IMR-90 (cell line): ENCODE measurements around the gene DERL3. TPM values are rescaled to one million over a fixed set of nuclear protein-coding genes. Genes with fewer than 3 reads are reported as not detected.

Experiments
- ATAC-seq: fragments of 200-7000 bp; cut with Tn5 transposase; 2 replicates; pipeline ENCODE4 v1.9.1; 2020; ENCODE audit warnings: low read depth, mild to moderate bottlenecking, moderate library complexity
- BruUV-seq: library from RNA; stranded (reverse); fragments of 400-500 nt; replicated peaks from 2 replicates; lab custom pipeline; 2021; lab: Mats Ljungman, UMichigan
- CTCF ChIA-PET: fragments of 300-600 bp; formaldehyde crosslinking; extraction: SDS; loops from one replicate; lab custom pipeline; 2021; ENCODE audit warnings: antibody characterized with exemption; lab: Yijun Ruan, JAX
- POLR2A ChIA-PET: fragments of 300-600 bp; sonication (Branson Sonifier 250); formaldehyde crosslinking; loops from one replicate; lab custom pipeline; 2022; ENCODE audit warnings: antibody characterized with exemption; ENCODE audit not compliant: unreplicated experiment; lab: Charles Lee
- DNase-seq: peaks from one replicate; pipeline ENCODE4 v3.0.0; 2013
- H2AFZ ChIP-seq: replicated peaks from 2 replicates; pipeline ENCODE3; 2013; ENCODE audit warnings: low read length, mild to moderate bottlenecking; ENCODE audit not compliant: poor library complexity
- H2AK5ac ChIP-seq: 2 replicates; pipeline ENCODE4 v1.6.1; 2013; ENCODE audit warnings: low read depth, low read length, inconsistent platforms
- H2AK9ac ChIP-seq: replicated peaks from 2 replicates; pipeline ENCODE3; 2013; ENCODE audit warnings: mild to moderate bottlenecking, low read depth, low read length, moderate library complexity; ENCODE audit not compliant: poor library complexity
- H2BK120ac ChIP-seq: 2 replicates; pipeline ENCODE4 v1.6.1; 2013; ENCODE audit warnings: low read depth, low read length, inconsistent platforms
- H2BK15ac ChIP-seq: 3 replicates; pipeline ENCODE4 v1.6.1; 2013; ENCODE audit warnings: low read depth, low read length, inconsistent platforms
- H2BK20ac ChIP-seq: 2 replicates; pipeline ENCODE4 v1.6.1; 2013; ENCODE audit warnings: low read depth, mild to moderate bottlenecking, inconsistent platforms, low read length, moderate library complexity
- H2BK5ac ChIP-seq: 2 replicates; pipeline ENCODE4 v1.6.1; 2013; ENCODE audit warnings: mild to moderate bottlenecking, low read depth, low read length, inconsistent platforms; ENCODE audit not compliant: poor library complexity, severe bottlenecking
- H3K14ac ChIP-seq: replicated peaks from 2 replicates; pipeline ENCODE4 v1.6.1; 2013; ENCODE audit warnings: low read depth, low read length, inconsistent platforms
- H3K18ac ChIP-seq: 2 replicates; pipeline ENCODE4 v1.6.1; 2013; ENCODE audit warnings: low read depth, low read length, control low read depth
- H3K23ac ChIP-seq: 2 replicates; pipeline ENCODE4 v1.6.1; 2013; ENCODE audit warnings: low read depth, low read length, inconsistent platforms
- H3K27ac ChIP-seq: 2 replicates; pipeline ENCODE4 v1.5.1; 2013; ENCODE audit warnings: mild to moderate bottlenecking, control low read depth, low read length; ENCODE audit not compliant: insufficient read depth
- H3K27me3 ChIP-seq: 2 replicates; pipeline ENCODE4 v1.6.1; 2013; ENCODE audit warnings: low read length; ENCODE audit not compliant: control insufficient read depth, insufficient read depth
- H3K36me3 ChIP-seq: 2 replicates; pipeline ENCODE4 v1.6.1; 2013; ENCODE audit warnings: low read length, mixed read lengths; ENCODE audit not compliant: control insufficient read depth, insufficient read depth
- H3K4ac ChIP-seq: 2 replicates; pipeline ENCODE4 v1.6.1; 2013; ENCODE audit warnings: low read depth, low read length, inconsistent platforms
- H3K4me1 ChIP-seq: 2 replicates; pipeline ENCODE4 v1.6.1; 2013; ENCODE audit warnings: low read length, mixed read lengths; ENCODE audit not compliant: control insufficient read depth, insufficient read depth
- H3K4me2 ChIP-seq: 2 replicates; pipeline ENCODE4 v1.6.1; 2013; ENCODE audit warnings: low read depth, mild to moderate bottlenecking, control low read depth, low read length, moderate library complexity
- H3K4me3 ChIP-seq: 2 replicates; pipeline ENCODE4 v1.5.1; 2013; ENCODE audit warnings: low read depth, mild to moderate bottlenecking, control low read depth, low read length, moderate library complexity; ENCODE audit not compliant: insufficient read depth
- H3K56ac ChIP-seq: 2 replicates; pipeline ENCODE4 v1.6.1; 2013; ENCODE audit warnings: low read length, inconsistent platforms; ENCODE audit not compliant: insufficient read depth; ENCODE audit errors: extremely low read depth
- H3K79me1 ChIP-seq, 2 experiments: 2 replicates each; pipeline ENCODE4 v1.6.1; 2013; ENCODE audit warnings: low read length in 2 of 2, inconsistent platforms in 1 of 2, low read depth in 1 of 2
- H3K9ac ChIP-seq: 2 replicates; pipeline ENCODE4 v1.6.1; 2013; ENCODE audit warnings: low read depth, low read length, control low read depth
- H3K9me1 ChIP-seq: 2 replicates; pipeline ENCODE4 v1.6.1; 2013; ENCODE audit warnings: low read length, inconsistent platforms; ENCODE audit not compliant: insufficient read depth
- H3K9me3 ChIP-seq: 2 replicates; pipeline ENCODE4 v1.6.1; 2013; ENCODE audit warnings: low read length; ENCODE audit not compliant: control insufficient read depth, insufficient read depth
- H4K20me1 ChIP-seq: 2 replicates; pipeline ENCODE4 v1.6.1; 2013; ENCODE audit warnings: low read length, inconsistent platforms; ENCODE audit not compliant: insufficient read depth
- H4K5ac ChIP-seq: 2 replicates; pipeline ENCODE4 v1.6.1; 2013; ENCODE audit warnings: mild to moderate bottlenecking, low read depth, low read length, control low read depth
- H4K8ac ChIP-seq, 2 experiments: 2 replicates each; pipeline ENCODE4 v1.6.1; 2013; ENCODE audit warnings: low read depth in 2 of 2, low read length in 2 of 2, control low read depth in 1 of 2, inconsistent platforms in 1 of 2
- H4K91ac ChIP-seq: 2 replicates; pipeline ENCODE4 v1.6.1; 2013; ENCODE audit warnings: low read depth, low read length, inconsistent platforms; ENCODE audit not compliant: insufficient read depth
- CHD1 ChIP-seq: IDR thresholded peaks from 2 replicates; pipeline ENCODE4 v1.6.1; 2012; ENCODE audit warnings: low read depth, low read length, improper control_type of control experiment
- MAFK ChIP-seq: IDR thresholded peaks from 2 replicates; pipeline ENCODE4 v1.6.1; 2012; ENCODE audit warnings: low read depth, low read length, improper control_type of control experiment
- MAZ ChIP-seq: IDR thresholded peaks from 2 replicates; pipeline ENCODE4 v1.6.1; 2012; ENCODE audit warnings: low read depth, mild to moderate bottlenecking, low read length, improper control_type of control experiment, moderate library complexity, borderline replicate concordance
- MXI1 ChIP-seq: IDR thresholded peaks from 2 replicates; pipeline ENCODE4 v1.6.1; 2012; ENCODE audit warnings: low read depth, mild to moderate bottlenecking, low read length, moderate library complexity, borderline replicate concordance
- NFE2L2 ChIP-seq: fragments of 150-350 bp; IDR thresholded peaks from 2 replicates; pipeline ENCODE4 v1.6.1; 2016; ENCODE audit warnings: low read depth, mild to moderate bottlenecking, low read length
- POLR2A ChIP-seq: IDR thresholded peaks from 2 replicates; pipeline ENCODE4 v1.6.1; 2012; ENCODE audit warnings: mild to moderate bottlenecking, low read depth, low read length
- SMC3 ChIP-seq: fragments of 150-350 bp; IDR thresholded peaks from 2 replicates; pipeline ENCODE4 v1.6.1; 2016; ENCODE audit warnings: low read depth, mild to moderate bottlenecking, antibody characterized with exemption, low read length, moderate library complexity
- WGBS, 2 experiments: methylation state at CpG; one replicate each; pipeline versions ENCODE4 v1.1.5 to v1.1.7; 2013; ENCODE audit warnings: missing lambda C conversion rate in 2 of 2; ENCODE audit not compliant: insufficient read length in 1 of 2; ENCODE audit errors: extremely low coverage in 2 of 2; 5-methylcytosine and 5-hydroxymethylcytosine counted together
- dilution Hi-C: fragments of 300-500 bp; cut with HindIII; formaldehyde crosslinking; loops from one replicate; pipeline ENCODE4 v1.14.3; 2018; ENCODE audit warnings: low sequenced_read_pairs; ENCODE audit not compliant: unreplicated experiment
- in situ Hi-C: fragments of 300-500 bp; cut with MboI; formaldehyde crosslinking; loops from 3 replicates; pipeline ENCODE4 v1.14.3; 2019; ENCODE audit warnings: low sequenced_read_pairs, inconsistent platforms, mixed read lengths
- intact Hi-C: fragments of 100-400 bp; cut with micrococcal nuclease; formaldehyde crosslinking; loops from 2 replicates; pipeline ENCODE4 v1.10.0; 2022
- polyA plus RNA-seq, 3 experiments: library from polyadenylated mRNA; depleted of rRNA; stranded (reverse); fragments of >200 nt; gene quantifications; 2 replicates each; pipeline ENCODE4 v1.2.3, GENCODE V29; 2012; ENCODE audit warnings: low replicate concordance in 1 of 3
- total RNA-seq: library from RNA; depleted of rRNA; stranded (reverse); fragments of >200 nt; gene quantifications from 2 replicates; pipeline ENCODE4 v1.2.3, GENCODE V29; 2012
- TF ChIP-seq, protein P1 (sequence below): fragments of 150-350 bp; IDR thresholded peaks from 2 replicates; pipeline ENCODE4 v1.6.1; 2016; ENCODE audit warnings: low read depth, mild to moderate bottlenecking, low read length, moderate library complexity, borderline replicate concordance
- TF ChIP-seq, protein P2 (sequence below): fragments of 150-350 bp; IDR thresholded peaks from 2 replicates; pipeline ENCODE4 v1.6.1; 2017; ENCODE audit warnings: mild to moderate bottlenecking, antibody characterized with exemption, low read length, low read depth

Gene DERL3
- total and polyA plus RNA-seq, 2 of the 4 experiments (the other 2 are of a cell fraction): 0.18 to 0.62 TPM

DNA sequence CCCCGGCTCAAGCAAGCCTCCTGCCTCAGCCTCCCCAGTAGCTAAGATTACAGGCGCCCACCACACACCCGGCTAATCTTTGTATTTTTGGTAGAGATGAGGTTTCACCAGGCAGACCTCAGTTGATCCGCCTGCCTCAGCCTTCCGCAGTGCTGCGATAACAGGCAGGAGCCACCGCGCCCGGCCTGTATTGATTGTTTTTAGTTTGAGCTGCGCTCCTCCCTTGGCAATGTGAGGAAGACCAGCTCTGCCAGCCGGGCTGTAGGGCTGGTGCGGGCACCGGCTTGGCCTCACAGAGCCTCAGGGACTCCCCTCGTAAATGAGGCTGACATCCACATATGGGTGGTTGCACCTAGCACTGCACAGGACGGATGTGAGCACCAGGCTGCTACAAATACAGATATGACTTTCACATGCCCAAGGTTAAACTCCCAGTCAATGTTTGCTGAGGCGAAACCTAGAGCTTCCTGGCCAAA is 11.4 kb upstream of the DERL3 start:
- CTCF ChIA-PET: interaction anchor here (0.6 to 1.4 kb wide), 13 partner anchors 7 to 464 kb away, joined by 3 to 10 read pairs (median 5); partner anchors contain the start of genes CHCHD10 and SLC2A11
- no peak for TF ChIP-seq MAZ
- TF ChIP-seq CHD1: no peak
- TF ChIP-seq, protein P1, sequence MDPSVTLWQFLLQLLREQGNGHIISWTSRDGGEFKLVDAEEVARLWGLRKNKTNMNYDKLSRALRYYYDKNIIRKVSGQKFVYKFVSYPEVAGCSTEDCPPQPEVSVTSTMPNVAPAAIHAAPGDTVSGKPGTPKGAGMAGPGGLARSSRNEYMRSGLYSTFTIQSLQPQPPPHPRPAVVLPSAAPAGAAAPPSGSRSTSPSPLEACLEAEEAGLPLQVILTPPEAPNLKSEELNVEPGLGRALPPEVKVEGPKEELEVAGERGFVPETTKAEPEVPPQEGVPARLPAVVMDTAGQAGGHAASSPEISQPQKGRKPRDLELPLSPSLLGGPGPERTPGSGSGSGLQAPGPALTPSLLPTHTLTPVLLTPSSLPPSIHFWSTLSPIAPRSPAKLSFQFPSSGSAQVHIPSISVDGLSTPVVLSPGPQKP: no peak
- TF ChIP-seq POLR2A: no peak
- TF ChIP-seq NFE2L2: no peak
- no peak for TF ChIP-seq SMC3
- no peak for TF ChIP-seq MXI1
- no peak for TF ChIP-seq MAFK
- TF ChIP-seq, protein P2, sequence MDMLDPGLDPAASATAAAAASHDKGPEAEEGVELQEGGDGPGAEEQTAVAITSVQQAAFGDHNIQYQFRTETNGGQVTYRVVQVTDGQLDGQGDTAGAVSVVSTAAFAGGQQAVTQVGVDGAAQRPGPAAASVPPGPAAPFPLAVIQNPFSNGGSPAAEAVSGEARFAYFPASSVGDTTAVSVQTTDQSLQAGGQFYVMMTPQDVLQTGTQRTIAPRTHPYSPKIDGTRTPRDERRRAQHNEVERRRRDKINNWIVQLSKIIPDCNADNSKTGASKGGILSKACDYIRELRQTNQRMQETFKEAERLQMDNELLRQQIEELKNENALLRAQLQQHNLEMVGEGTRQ: no peak
- H3K18ac ChIP-seq: no peak overlapping the region
- no peaks in the 10 kb centered on the region for H3K79me1 ChIP-seq
- dilution Hi-C loops (no loop called here), in situ Hi-C loops (loop anchor here (10.0 kb wide), 1 partner anchor 225 kb away; no protein-coding TSS in a partner anchor), intact Hi-C loops (no loop called here)
- ATAC-seq (no peak), DNase-seq (no peak)
- H3K23ac ChIP-seq: no peak overlapping the region
- H3K4me3 ChIP-seq: no peak overlapping the region
- H2BK5ac ChIP-seq: no peak overlapping the region
- H2AK9ac ChIP-seq: peak overlapping the region; percentile 28
- H3K9ac ChIP-seq: no peak overlapping the region
- no peak overlapping the region for H3K14ac ChIP-seq
- no TSS peak for BruUV-seq
- no peaks in the 10 kb centered on the region for H3K9me1 ChIP-seq
- no peaks in the 10 kb centered on the region for H3K9me3 ChIP-seq
- POLR2A ChIA-PET: interaction anchor here (0.6 kb wide), 1 partner anchor 98 kb away, joined by 3 read pairs; no protein-coding TSS in a partner anchor
- H2BK15ac ChIP-seq: no peak overlapping the region
- H4K20me1 ChIP-seq: no peaks in the 10 kb centered on the region
- H3K56ac ChIP-seq: no peak overlapping the region
- no peak overlapping the region for H4K5ac ChIP-seq
- H4K8ac ChIP-seq: no peak overlapping the region
- peaks cover 12% of the 10 kb centered on the region for H3K4me1 ChIP-seq
- no peak overlapping the region for H2AK5ac ChIP-seq
- WGBS, 2 experiments: 90% methylated on average over 11 of the region's 16 CpGs; no CpG with 5 or more reads in 1 of the 2 experiments
- no peak overlapping the region for H3K4ac ChIP-seq
- H2AFZ ChIP-seq: no peak overlapping the region
- no peaks in the 10 kb centered on the region for H3K27me3 ChIP-seq
- H3K27ac ChIP-seq: no peak overlapping the region
- no peak overlapping the region for H3K4me2 ChIP-seq
- no peak overlapping the region for H2BK20ac ChIP-seq
- H4K91ac ChIP-seq: no peak overlapping the region
- no peaks in the 10 kb centered on the region for H3K36me3 ChIP-seq
- H2BK120ac ChIP-seq: no peak overlapping the region
